Measurements from ENCODE around the gene PBX1. TPM values are rescaled to one million over a fixed set of nuclear protein-coding genes. Genes with fewer than 3 reads are reported as not detected.

PBX1 gene
- total and polyA plus RNA-seq, 4 donors, result 81.7 to 118 (median 98.2) TPM

DNA sequence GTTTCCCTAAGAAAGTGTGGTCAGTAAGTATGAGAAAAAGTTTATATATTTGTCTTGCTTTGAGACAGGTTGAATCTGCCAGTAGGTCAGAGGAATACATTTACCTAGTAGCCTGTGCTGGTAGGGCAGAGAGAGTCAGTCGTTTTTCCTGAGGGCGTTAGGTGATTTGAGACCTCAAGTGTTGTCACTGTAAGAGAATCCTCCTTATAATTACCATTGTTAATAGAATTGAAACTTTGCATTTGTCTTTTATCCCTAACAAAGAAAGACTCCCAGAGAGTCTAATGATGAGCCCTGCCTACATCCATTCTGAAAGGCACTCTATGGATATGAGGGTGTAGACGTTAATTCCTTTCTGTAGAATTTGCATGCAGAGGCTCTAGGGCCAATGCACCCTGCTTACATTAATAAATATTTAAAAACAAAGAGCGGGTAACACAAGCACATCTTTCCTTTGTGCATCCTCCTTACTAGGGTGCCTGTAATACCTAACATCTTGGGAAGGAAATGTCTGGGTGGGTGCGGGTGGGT is 16.4 kb downstream of the PBX1 start:
- no peak overlapping the region for H3K4me3 ChIP-seq (ENCODE audit: low read depth, low read length)
- no peaks in the 10 kb centered on the region for H3K27me3 ChIP-seq (ENCODE audit: control insufficient read depth, insufficient read depth, low read length)
- no peak for DNase-seq (ENCODE audit: low read depth in 4 of 6, low spot score in 6 of 6)
- no CpG with 5 or more reads among the region's 5 CpGs for WGBS (ENCODE audit: insufficient coverage)
- H3K27ac ChIP-seq (ENCODE audit: low read depth, low read length), result no peak overlapping the region
- H3K9me3 ChIP-seq (ENCODE audit: control insufficient read depth, insufficient read depth, low read length), result peaks cover 2% of the 10 kb centered on the region
- H3K4me1 ChIP-seq (ENCODE audit: control insufficient read depth, insufficient read depth, low read length), result peaks cover 24% of the 10 kb centered on the region
- H3K36me3 ChIP-seq (ENCODE audit: control insufficient read depth, insufficient read depth, low read length), result peaks cover 2% of the 10 kb centered on the region

DNA sequence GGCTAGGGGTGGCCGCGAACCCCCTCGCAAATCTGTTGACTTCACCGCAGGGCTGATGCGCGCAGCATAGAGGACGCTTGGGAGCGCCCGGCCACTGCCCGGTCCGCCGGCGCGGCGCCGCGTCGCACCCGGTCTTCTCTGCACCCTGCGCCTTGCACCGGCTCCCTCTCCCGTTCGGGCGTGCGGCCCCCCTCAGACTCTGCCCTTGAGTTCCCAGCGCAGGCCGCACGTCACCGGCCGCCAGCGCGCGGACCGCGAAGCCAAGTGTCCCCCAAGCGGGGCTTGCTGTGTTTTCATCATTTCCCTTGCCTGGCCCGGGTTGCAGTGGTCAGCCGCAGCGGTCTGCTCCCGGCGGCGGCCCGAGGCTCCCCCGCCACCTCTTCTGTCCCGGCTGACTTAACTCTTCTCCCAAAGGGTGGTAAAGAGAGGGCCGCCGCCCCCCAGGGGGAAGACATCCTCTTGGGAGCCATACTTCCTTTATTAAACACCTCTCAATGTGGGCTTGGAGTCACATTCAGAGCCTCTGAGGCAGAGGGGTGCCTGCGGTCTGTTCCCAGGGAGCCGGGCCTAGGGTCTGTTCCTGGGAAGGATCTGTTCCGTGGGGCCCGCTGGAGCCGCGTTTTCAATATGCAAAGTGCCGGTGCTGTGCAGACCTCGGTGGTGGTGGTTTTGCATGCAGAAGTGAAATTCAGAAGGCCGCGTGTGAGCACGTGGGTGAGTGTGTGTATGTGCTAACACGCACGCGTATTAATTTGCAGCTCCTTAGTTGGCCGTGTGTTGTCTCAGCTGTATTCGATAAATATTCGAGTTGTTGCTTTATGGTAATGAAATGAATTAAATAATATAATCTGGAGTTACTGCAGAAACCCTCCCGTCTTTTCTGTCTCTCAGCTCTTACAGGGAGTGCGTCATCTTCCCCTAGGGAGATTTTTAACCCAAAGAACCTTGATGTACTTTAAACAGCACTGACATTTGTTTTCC is 17.6 kb downstream of the PBX1 start:
- no peaks in the 10 kb centered on the region for H3K27me3 ChIP-seq (ENCODE audit: control insufficient read depth, insufficient read depth, low read length)
- 3% methylated on average over 57 of the region's 66 CpGs for WGBS (ENCODE audit: insufficient coverage)
- peaks cover 2% of the 10 kb centered on the region for H3K36me3 ChIP-seq (ENCODE audit: control insufficient read depth, insufficient read depth, low read length)
- H3K27ac ChIP-seq (ENCODE audit: low read depth, low read length), result peak overlapping the region; percentile 78
- peaks cover 24% of the 10 kb centered on the region for H3K4me1 ChIP-seq (ENCODE audit: control insufficient read depth, insufficient read depth, low read length)
- peak overlapping the region; percentile 32 for H3K4me3 ChIP-seq (ENCODE audit: low read depth, low read length)
- H3K9me3 ChIP-seq (ENCODE audit: control insufficient read depth, insufficient read depth, low read length), result no peaks in the 10 kb centered on the region
- peak in 2 of 6 donors; percentile 75 to 86 for DNase-seq (ENCODE audit: low read depth in 4 of 6, low spot score in 6 of 6)

DNA sequence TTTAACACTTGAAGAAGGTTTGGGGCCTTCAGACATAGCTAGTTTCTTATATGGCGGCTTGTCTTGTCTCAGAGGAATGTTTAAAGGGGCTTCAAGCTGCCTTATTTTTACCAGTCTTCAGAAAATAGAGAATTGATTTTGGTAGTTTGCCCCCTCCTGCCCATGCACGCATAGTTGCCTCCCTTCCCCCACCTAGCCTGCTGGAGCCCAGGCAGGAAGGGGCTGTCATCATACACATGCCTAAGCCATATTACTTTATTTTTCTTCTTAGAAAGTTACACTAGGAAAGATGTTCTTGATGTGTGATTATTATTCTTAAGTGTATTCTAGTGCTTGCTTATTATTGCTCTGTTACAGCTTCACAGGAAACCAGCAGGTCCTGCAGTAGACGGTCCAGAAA is 18.3 kb downstream of the PBX1 start:
- Histone ChIP-seq H3K9me3 (ENCODE audit: control insufficient read depth, insufficient read depth, low read length) (no peaks in the 10 kb centered on the region), H3K36me3 (ENCODE audit: control insufficient read depth, insufficient read depth, low read length) (peaks cover 2% of the 10 kb centered on the region), H3K4me1 (ENCODE audit: control insufficient read depth, insufficient read depth, low read length) (peaks cover 24% of the 10 kb centered on the region), H3K27ac (ENCODE audit: low read depth, low read length) (peak overlapping the region; percentile 78), H3K4me3 (ENCODE audit: low read depth, low read length) (no peak overlapping the region), H3K27me3 (ENCODE audit: control insufficient read depth, insufficient read depth, low read length) (no peaks in the 10 kb centered on the region)
- DNase-seq (ENCODE audit: low read depth in 4 of 6, low spot score in 6 of 6), result no peak
- no CpG with 5 or more reads among the region's 3 CpGs for WGBS (ENCODE audit: insufficient coverage)

DNA sequence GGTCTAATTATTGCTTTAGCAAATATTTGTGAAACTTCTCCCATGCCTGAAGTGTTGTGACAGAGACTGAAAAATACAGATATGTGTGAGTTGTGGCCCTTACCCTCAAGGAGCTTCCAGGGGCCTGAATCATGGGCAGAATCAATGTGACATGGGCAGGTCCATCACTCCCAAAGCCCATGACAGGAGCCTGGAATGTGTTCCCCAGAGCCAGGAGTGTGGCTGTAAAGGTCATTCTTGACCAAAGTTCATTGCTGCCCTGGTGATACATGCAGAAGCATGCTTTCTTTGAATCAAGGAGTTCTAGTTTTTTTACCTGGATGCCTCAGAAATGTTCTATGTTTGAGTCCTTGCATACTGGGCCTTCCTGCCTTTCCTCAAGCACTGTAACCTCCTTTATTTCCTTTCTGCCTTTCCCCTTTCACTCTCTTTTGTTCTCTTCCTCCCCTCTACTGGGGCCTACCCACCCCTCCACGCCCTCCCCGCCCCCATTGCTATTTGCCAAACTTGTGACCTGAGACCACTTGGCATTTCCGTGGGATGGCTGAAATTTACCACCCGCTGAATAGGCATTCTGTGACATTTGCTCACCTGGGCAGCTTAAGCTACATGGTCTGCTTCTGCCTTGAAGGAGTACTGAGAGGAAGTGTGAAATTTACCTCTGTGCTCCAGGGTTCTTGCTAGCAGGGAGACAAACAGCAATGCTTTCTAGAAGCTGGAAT is 19.7 kb downstream of the PBX1 start:
- H3K4me1 ChIP-seq (ENCODE audit: control insufficient read depth, insufficient read depth, low read length), result peaks cover 24% of the 10 kb centered on the region
- WGBS (ENCODE audit: insufficient coverage), result 31% methylated on average over 3 of the region's 4 CpGs

DNA sequence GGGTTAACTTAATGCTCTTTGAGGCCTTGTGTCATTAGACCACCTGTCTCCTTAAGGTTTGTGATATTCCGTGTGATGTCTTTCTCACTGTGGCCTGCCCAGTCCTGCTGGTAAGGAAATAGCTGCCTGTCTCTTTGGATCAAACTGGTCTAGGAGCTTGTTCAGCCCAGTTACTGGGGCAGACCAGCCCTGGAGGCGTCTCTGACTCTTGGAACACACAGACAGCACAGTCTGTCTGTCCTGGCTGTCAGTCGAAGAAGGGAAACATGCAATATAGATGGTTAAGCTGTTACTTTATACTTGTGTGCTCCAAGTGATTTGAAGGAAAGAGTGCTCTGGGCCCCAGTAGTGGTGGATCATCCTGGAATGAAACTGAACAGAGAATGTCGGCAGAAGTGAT is 20.4 kb downstream of the PBX1 start:
- 65% methylated on average over 4 of the region's 4 CpGs for WGBS (ENCODE audit: insufficient coverage)
- Histone ChIP-seq H3K27me3 (ENCODE audit: control insufficient read depth, insufficient read depth, low read length) (no peaks in the 10 kb centered on the region), H3K36me3 (ENCODE audit: control insufficient read depth, insufficient read depth, low read length) (peaks cover 2% of the 10 kb centered on the region), H3K27ac (ENCODE audit: low read depth, low read length) (peak overlapping the region; percentile 17), H3K9me3 (ENCODE audit: control insufficient read depth, insufficient read depth, low read length) (no peaks in the 10 kb centered on the region), H3K4me1 (ENCODE audit: control insufficient read depth, insufficient read depth, low read length) (peaks cover 24% of the 10 kb centered on the region), H3K4me3 (ENCODE audit: low read depth, low read length) (no peak overlapping the region)
- DNase-seq (ENCODE audit: low read depth in 4 of 6, low spot score in 6 of 6), result no peak

More for the DNA sequence above, 19.7 kb downstream of the PBX1 start:
- DNase-seq (ENCODE audit: low read depth in 4 of 6, low spot score in 6 of 6), result peak in 1 of 6 donors; percentile 6
- Histone ChIP-seq H3K9me3 (ENCODE audit: control insufficient read depth, insufficient read depth, low read length) (no peaks in the 10 kb centered on the region), H3K27ac (ENCODE audit: low read depth, low read length) (peak overlapping the region; percentile 33), H3K4me3 (ENCODE audit: low read depth, low read length) (no peak overlapping the region), H3K36me3 (ENCODE audit: control insufficient read depth, insufficient read depth, low read length) (peaks cover 2% of the 10 kb centered on the region), H3K27me3 (ENCODE audit: control insufficient read depth, insufficient read depth, low read length) (no peaks in the 10 kb centered on the region)

DNA sequence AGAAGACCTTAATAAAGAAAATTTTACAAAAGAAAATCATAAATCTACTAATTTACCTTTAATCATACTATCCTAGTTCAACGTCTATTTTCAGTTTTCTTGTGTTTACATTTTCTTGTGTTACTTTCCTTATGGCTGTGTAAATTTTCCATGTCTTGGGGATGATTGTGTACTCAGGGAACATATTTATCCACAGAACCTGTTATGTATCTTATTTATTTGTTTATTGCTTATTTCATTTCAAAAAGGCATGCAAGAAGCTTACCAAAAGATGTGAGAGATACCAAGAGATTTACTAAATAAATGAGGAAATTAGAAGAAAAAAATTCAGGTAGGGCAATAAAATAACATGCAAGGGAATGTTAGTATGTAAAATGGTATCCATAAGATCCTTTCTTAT is 22.8 kb downstream of the PBX1 start:
- H3K4me1 ChIP-seq (ENCODE audit: control insufficient read depth, insufficient read depth, low read length), result peaks cover 12% of the 10 kb centered on the region
- H3K27me3 ChIP-seq (ENCODE audit: control insufficient read depth, insufficient read depth, low read length), result no peaks in the 10 kb centered on the region
- H3K27ac ChIP-seq (ENCODE audit: low read depth, low read length), result no peak overlapping the region
- no peaks in the 10 kb centered on the region for H3K9me3 ChIP-seq (ENCODE audit: control insufficient read depth, insufficient read depth, low read length)
- no CpG with 5 or more reads among the region's 1 CpG for WGBS (ENCODE audit: insufficient coverage)
- no peaks in the 10 kb centered on the region for H3K36me3 ChIP-seq (ENCODE audit: control insufficient read depth, insufficient read depth, low read length)
- DNase-seq (ENCODE audit: low read depth in 4 of 6, low spot score in 6 of 6), result no peak
- H3K4me3 ChIP-seq (ENCODE audit: low read depth, low read length), result no peak overlapping the region

DNA sequence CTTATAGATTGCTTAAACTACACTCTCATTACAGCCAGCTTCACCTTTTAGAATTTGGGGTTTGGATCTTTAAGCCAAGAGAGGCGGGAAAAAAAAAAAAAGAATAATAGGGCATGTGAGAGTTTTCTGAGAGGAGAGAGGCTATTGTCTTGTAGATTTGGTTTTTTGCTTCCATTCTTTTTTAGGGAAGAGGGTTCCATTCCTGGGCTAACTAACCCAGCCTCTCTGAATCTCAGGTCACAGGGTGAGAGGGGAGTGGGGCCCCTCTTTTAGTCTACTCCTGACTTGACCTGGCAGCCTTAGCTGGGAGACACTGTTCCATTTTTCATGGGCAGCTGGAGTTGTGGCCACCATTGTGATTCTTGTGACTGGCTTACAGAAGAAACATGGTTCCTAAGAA is 24.2 kb downstream of the PBX1 start:
- Histone ChIP-seq H3K27me3 (ENCODE audit: control insufficient read depth, insufficient read depth, low read length) (no peaks in the 10 kb centered on the region), H3K27ac (ENCODE audit: low read depth, low read length) (no peak overlapping the region), H3K4me1 (ENCODE audit: control insufficient read depth, insufficient read depth, low read length) (peaks cover 12% of the 10 kb centered on the region), H3K36me3 (ENCODE audit: control insufficient read depth, insufficient read depth, low read length) (no peaks in the 10 kb centered on the region), H3K4me3 (ENCODE audit: low read depth, low read length) (no peak overlapping the region), H3K9me3 (ENCODE audit: control insufficient read depth, insufficient read depth, low read length) (no peaks in the 10 kb centered on the region)
- DNase-seq (ENCODE audit: low read depth in 4 of 6, low spot score in 6 of 6), result no peak
- no CpG with 5 or more reads among the region's 1 CpG for WGBS (ENCODE audit: insufficient coverage)

DNA sequence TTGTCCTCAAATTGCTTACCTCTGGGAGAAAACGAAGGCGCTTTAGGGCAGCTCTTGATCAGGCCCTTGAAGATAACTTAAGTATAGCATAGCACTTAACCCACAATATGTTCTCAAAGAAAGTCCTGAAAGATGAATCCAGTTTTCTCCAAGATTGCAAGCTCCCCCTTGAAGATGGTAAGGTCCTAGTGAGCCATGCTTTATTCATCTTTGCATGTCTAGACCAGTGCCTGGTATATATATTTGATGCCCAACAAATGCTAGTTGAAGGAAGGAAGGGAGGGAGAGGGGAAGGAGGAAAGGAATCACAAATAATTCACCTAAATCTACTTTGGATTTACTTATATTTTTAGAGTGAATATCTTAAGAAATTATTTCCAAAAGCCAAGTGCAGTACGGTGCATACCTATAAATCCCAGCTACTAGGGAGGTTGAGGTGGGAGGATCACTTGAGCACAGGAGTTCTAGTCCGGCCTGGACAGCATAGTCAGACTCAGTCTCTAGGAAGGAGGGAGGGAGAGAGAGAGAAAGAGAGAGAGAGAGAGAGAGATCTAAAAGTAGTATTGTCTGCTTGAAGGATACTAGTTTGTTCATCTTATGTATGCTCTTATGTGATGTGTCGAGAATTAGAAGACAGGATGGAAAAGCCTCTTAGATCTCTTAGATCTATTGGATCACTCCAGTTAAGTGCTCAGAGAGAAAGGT is 25.0 kb downstream of the PBX1 start:
- no peak for DNase-seq (ENCODE audit: low read depth in 4 of 6, low spot score in 6 of 6)
- H3K27me3 ChIP-seq (ENCODE audit: control insufficient read depth, insufficient read depth, low read length), result no peaks in the 10 kb centered on the region
- no peaks in the 10 kb centered on the region for H3K9me3 ChIP-seq (ENCODE audit: control insufficient read depth, insufficient read depth, low read length)
- peaks cover 11% of the 10 kb centered on the region for H3K4me1 ChIP-seq (ENCODE audit: control insufficient read depth, insufficient read depth, low read length)
- H3K27ac ChIP-seq (ENCODE audit: low read depth, low read length), result no peak overlapping the region
- H3K4me3 ChIP-seq (ENCODE audit: low read depth, low read length), result no peak overlapping the region
- no peaks in the 10 kb centered on the region for H3K36me3 ChIP-seq (ENCODE audit: control insufficient read depth, insufficient read depth, low read length)
- 98% methylated on average over 3 of the region's 5 CpGs for WGBS (ENCODE audit: insufficient coverage)

DNA sequence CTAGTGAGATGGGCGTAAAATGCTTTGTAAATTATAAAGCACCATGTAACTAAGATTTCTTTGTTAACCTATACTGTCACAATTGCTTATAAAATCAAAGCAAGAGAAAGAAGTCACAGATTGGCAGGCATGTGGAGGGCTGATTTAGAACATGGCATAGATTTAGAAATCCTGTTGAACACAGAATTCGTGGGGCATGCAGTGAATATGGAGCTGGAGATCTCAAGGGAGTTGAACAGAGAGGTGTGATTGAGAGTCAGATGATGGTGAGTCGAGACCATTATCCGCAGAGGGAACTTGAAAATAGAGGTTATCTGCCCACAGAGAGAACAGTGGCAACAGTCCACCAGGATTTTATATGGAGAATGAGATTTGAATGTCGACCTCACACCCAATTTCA is 27.6 kb downstream of the PBX1 start:
- 64% methylated on average over 3 of the region's 5 CpGs for WGBS (ENCODE audit: insufficient coverage)
- no peaks in the 10 kb centered on the region for H3K36me3 ChIP-seq (ENCODE audit: control insufficient read depth, insufficient read depth, low read length)
- no peaks in the 10 kb centered on the region for H3K27me3 ChIP-seq (ENCODE audit: control insufficient read depth, insufficient read depth, low read length)
- no peak for DNase-seq (ENCODE audit: low read depth in 4 of 6, low spot score in 6 of 6)
- no peak overlapping the region for H3K27ac ChIP-seq (ENCODE audit: low read depth, low read length)
- H3K9me3 ChIP-seq (ENCODE audit: control insufficient read depth, insufficient read depth, low read length), result no peaks in the 10 kb centered on the region
- H3K4me1 ChIP-seq (ENCODE audit: control insufficient read depth, insufficient read depth, low read length), result peaks cover 24% of the 10 kb centered on the region
- no peak overlapping the region for H3K4me3 ChIP-seq (ENCODE audit: low read depth, low read length)

All from spinal cord (tissue), 10 donors.